Osteocyte (in vitro differentiated cells): ENCODE data around the gene PCDHGA7. TPM values are rescaled to one million over a fixed set of nuclear protein-coding genes. Genes with fewer than 3 reads are reported as not detected.

Experiments used
- DNase-seq: peaks from one replicate; pipeline ENCODE4 v3.0.0; 2021; ENCODE audit warnings: mixed read lengths; ENCODE audit not compliant: unreplicated experiment; ENCODE audit errors: extremely low spot score
- H3K27ac Mint-ChIP-seq: one replicate; pipeline ENCODE4 v1.8.0; 2021; ENCODE audit warnings: mild to moderate bottlenecking, mixed read lengths; ENCODE audit not compliant: unreplicated experiment
- H3K27me3 Mint-ChIP-seq: one replicate; pipeline ENCODE4 v1.8.0; 2021; ENCODE audit warnings: mixed read lengths; ENCODE audit not compliant: unreplicated experiment
- H3K36me3 Mint-ChIP-seq: one replicate; pipeline ENCODE4 v1.8.0; 2021; ENCODE audit warnings: mixed read lengths; ENCODE audit not compliant: unreplicated experiment
- H3K4me1 Mint-ChIP-seq: one replicate; pipeline ENCODE4 v1.8.0; 2021; ENCODE audit warnings: mixed read lengths; ENCODE audit not compliant: unreplicated experiment
- H3K4me3 Mint-ChIP-seq: one replicate; pipeline ENCODE4 v1.8.0; 2021; ENCODE audit warnings: mild to moderate bottlenecking, moderate library complexity, mixed read lengths; ENCODE audit not compliant: unreplicated experiment
- H3K9me3 Mint-ChIP-seq: one replicate; pipeline ENCODE4 v1.8.0; 2021; ENCODE audit warnings: mixed read lengths; ENCODE audit not compliant: unreplicated experiment
- CTCF ChIP-seq: fragments of 200-600 bp; sonication (generic); IDR thresholded peaks from 2 replicates; pipeline ENCODE4 v1.5.0; 2021; ENCODE audit warnings: antibody characterized with exemption, mild to moderate bottlenecking, moderate library complexity
- total RNA-seq: library from RNA; stranded (reverse); gene quantifications from 2 replicates; pipeline ENCODE4 v1.2.1, GENCODE V29; 2021

The PCDHGA7 gene
- total RNA-seq, 1 donor from 2014 or later, result 0.11 TPM

GRCh38 chr5:141420855-141421488 lies 38.4 kb downstream of the PCDHGA7 start, which contains the start of gene PCDHGA11:
PCDHGA11 (plus strand) TSS chr5:141421051; CDS start chr5:141421228, 177 bp downstream.
- Mint-ChIP-seq H3K36me3 (peaks cover 63% of the 10 kb centered on the region), H3K4me3 (no peak within 1 kb of the TSS), H3K27ac (no peak within 1 kb of the TSS), H3K9me3 (peaks cover 36% of the 10 kb centered on the region), H3K27me3 (no peaks in the 10 kb centered on the region), H3K4me1 (no peaks in the 10 kb centered on the region)
- TF ChIP-seq CTCF, result no peak
- DNase-seq, result no peak

- Mint-ChIP-seq H3K4me3 (no peak overlapping the region), H3K36me3 (peaks cover 62% of the 10 kb centered on the region), H3K4me1 (no peaks in the 10 kb centered on the region), H3K27ac (no peak overlapping the region), H3K27me3 (no peaks in the 10 kb centered on the region), H3K9me3 (peaks cover 32% of the 10 kb centered on the region)
- DNase-seq, result no peak
- TF ChIP-seq CTCF, result no peak
Observed at GRCh38 chr5:141421489-141421855, 38.9 kb downstream of the PCDHGA7 start.

- Mint-ChIP-seq H3K9me3 (peaks cover 37% of the 10 kb centered on the region), H3K36me3 (peaks cover 61% of the 10 kb centered on the region), H3K27me3 (no peaks in the 10 kb centered on the region), H3K4me3 (no peak overlapping the region), H3K4me1 (no peaks in the 10 kb centered on the region), H3K27ac (no peak overlapping the region)
- no peak for DNase-seq
- no peak for TF ChIP-seq CTCF
Observed at GRCh38 chr5:141422742-141423291, 40.3 kb downstream of the PCDHGA7 start.

- Mint-ChIP-seq H3K9me3 (peaks cover 31% of the 10 kb centered on the region), H3K4me3 (no peak overlapping the region), H3K27me3 (no peaks in the 10 kb centered on the region), H3K4me1 (no peaks in the 10 kb centered on the region), H3K36me3 (peaks cover 58% of the 10 kb centered on the region), H3K27ac (no peak overlapping the region)
- TF ChIP-seq CTCF, result no peak
- DNase-seq, result no peak
Observed at GRCh38 chr5:141427783-141428426, 45.4 kb downstream of the PCDHGA7 start.
